Endothelial cell of umbilical vein (primary cell): ENCODE results near the gene C16orf89.

Experiments
- EZH2 ChIP-seq: IDR thresholded peaks from 2 replicates; pipeline ENCODE4 v1.6.1; 2012; ENCODE audit warnings: borderline replicate concordance, low read depth, mild to moderate bottlenecking, moderate library complexity, low read length, inconsistent platforms; ENCODE audit not compliant: severe bottlenecking
- FOS ChIP-seq: IDR thresholded peaks from 2 replicates; pipeline ENCODE4 v1.6.1; 2011; ENCODE audit warnings: mild to moderate bottlenecking, low read length, moderate library complexity, borderline replicate concordance; ENCODE audit not compliant: insufficient read depth
- POLR2A ChIP-seq: IDR thresholded peaks from 2 replicates; pipeline ENCODE4 v1.6.1; 2012; ENCODE audit warnings: low read depth, mild to moderate bottlenecking, control low read depth, low read length
- POLR2AphosphoS5 ChIP-seq: IDR thresholded peaks from 2 replicates; pipeline ENCODE4 v1.6.1; 2012; ENCODE audit warnings: low read depth, mild to moderate bottlenecking, control low read depth, low read length, moderate library complexity; ENCODE audit not compliant: insufficient read depth
- TF ChIP-seq, protein P1 (sequence below), 2 donors: IDR thresholded peaks; 1 replicate in 1 of 2; 2 replicates in 1 of 2; pipeline ENCODE4 v1.5.1; 2011; ENCODE audit warnings: low read length in 2 of 2, mild to moderate bottlenecking in 2 of 2, moderate library complexity in 2 of 2, control low read depth in 1 of 2, inconsistent platforms in 1 of 2, low read depth in 1 of 2; ENCODE audit not compliant: insufficient read depth in 1 of 2; ENCODE audit errors: extremely low read depth in 1 of 2

DNA sequence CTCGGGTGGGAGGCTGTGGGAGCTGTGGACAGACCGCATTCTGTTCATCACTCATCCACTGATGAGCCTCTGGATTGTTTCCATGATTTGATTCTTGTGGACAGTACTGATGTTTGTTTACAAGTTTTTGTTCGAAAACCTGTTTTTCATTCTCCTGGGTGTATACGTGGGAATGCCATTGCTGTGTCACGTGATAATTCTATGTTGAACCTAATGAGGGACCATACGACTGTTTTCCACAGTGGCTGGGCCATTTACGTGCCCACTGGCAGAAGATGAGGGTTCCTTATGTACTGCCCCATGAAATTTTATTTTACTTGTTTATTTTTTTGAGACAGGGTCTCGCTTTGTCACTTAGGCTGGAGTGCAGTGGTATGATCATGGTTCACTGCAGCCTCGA, 3.3 kb upstream of the C16orf89 start:
- no peak for TF ChIP-seq POLR2AphosphoS5
- TF ChIP-seq, protein P1, sequence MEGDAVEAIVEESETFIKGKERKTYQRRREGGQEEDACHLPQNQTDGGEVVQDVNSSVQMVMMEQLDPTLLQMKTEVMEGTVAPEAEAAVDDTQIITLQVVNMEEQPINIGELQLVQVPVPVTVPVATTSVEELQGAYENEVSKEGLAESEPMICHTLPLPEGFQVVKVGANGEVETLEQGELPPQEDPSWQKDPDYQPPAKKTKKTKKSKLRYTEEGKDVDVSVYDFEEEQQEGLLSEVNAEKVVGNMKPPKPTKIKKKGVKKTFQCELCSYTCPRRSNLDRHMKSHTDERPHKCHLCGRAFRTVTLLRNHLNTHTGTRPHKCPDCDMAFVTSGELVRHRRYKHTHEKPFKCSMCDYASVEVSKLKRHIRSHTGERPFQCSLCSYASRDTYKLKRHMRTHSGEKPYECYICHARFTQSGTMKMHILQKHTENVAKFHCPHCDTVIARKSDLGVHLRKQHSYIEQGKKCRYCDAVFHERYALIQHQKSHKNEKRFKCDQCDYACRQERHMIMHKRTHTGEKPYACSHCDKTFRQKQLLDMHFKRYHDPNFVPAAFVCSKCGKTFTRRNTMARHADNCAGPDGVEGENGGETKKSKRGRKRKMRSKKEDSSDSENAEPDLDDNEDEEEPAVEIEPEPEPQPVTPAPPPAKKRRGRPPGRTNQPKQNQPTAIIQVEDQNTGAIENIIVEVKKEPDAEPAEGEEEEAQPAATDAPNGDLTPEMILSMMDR (IDR thresholded peaks at IDR 0.05; ENCODE audit: extremely low read depth in 1 of 2, insufficient read depth in 1 of 2, low read depth in 1 of 2, low read length in 2 of 2), result no peak
- no peak for TF ChIP-seq FOS
- no peak for TF ChIP-seq POLR2A
- TF ChIP-seq EZH2, result no peak
